ENCODE measurements around the gene MACO1. TPM values are rescaled to one million over a fixed set of nuclear protein-coding genes. Genes with fewer than 3 reads are reported as not detected.

Gene MACO1
- total and polyA plus RNA-seq, 9 of the 15 experiments (the other 6 are each of a cell fraction or from before 2014, with no cell fraction given), result 4.6 to 28.4 (median 21.7) TPM

DNA sequence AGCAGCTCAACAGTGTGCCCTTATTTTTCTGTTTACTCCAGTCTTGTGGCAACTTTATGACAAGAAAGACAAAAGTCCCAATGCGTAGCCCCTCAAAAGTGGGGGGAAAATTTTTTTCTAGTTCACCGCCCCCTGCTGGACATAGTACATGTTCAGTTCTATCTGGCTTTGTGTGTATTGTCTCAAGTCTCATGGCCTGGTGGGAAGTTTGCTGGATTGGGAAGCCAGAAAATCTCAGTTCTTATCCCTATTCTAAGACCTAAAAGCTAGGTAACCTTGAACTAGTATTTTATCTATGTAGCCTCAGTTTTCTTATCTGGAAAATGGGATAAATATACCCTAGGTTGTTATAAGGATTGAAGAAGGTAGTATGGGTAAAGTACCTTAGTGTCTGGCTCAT, 56.9 kb downstream of the MACO1 start (continued):
- TF ChIP-seq, protein P1, sequence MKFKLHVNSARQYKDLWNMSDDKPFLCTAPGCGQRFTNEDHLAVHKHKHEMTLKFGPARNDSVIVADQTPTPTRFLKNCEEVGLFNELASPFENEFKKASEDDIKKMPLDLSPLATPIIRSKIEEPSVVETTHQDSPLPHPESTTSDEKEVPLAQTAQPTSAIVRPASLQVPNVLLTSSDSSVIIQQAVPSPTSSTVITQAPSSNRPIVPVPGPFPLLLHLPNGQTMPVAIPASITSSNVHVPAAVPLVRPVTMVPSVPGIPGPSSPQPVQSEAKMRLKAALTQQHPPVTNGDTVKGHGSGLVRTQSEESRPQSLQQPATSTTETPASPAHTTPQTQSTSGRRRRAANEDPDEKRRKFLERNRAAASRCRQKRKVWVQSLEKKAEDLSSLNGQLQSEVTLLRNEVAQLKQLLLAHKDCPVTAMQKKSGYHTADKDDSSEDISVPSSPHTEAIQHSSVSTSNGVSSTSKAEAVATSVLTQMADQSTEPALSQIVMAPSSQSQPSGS (CRISPR knock-in tag; IDR thresholded peaks at IDR 0.05), result no peak
- TF ChIP-seq, protein P2, sequence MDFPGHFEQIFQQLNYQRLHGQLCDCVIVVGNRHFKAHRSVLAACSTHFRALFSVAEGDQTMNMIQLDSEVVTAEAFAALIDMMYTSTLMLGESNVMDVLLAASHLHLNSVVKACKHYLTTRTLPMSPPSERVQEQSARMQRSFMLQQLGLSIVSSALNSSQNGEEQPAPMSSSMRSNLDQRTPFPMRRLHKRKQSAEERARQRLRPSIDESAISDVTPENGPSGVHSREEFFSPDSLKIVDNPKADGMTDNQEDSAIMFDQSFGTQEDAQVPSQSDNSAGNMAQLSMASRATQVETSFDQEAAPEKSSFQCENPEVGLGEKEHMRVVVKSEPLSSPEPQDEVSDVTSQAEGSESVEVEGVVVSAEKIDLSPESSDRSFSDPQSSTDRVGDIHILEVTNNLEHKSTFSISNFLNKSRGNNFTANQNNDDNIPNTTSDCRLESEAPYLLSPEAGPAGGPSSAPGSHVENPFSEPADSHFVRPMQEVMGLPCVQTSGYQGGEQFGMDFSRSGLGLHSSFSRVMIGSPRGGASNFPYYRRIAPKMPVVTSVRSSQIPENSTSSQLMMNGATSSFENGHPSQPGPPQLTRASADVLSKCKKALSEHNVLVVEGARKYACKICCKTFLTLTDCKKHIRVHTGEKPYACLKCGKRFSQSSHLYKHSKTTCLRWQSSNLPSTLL (IDR thresholded peaks at IDR 0.05), result no peak
- TF ChIP-seq KAT7 (CRISPR knock-in tag; IDR thresholded peaks at IDR 0.05; ENCODE audit: borderline replicate concordance), result no peak
- TF ChIP-seq, protein P3, sequence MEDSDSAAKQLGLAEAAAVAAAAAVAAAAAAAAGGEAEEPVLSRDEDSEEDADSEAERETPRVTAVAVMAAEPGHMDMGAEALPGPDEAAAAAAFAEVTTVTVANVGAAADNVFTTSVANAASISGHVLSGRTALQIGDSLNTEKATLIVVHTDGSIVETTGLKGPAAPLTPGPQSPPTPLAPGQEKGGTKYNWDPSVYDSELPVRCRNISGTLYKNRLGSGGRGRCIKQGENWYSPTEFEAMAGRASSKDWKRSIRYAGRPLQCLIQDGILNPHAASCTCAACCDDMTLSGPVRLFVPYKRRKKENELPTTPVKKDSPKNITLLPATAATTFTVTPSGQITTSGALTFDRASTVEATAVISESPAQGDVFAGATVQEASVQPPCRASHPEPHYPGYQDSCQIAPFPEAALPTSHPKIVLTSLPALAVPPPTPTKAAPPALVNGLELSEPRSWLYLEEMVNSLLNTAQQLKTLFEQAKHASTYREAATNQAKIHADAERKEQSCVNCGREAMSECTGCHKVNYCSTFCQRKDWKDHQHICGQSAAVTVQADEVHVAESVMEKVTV (CRISPR knock-in tag; IDR thresholded peaks at IDR 0.05), result peak; percentile 14; the same call in 1 of the 2 replicates
- TF ChIP-seq ZFP1 (CRISPR knock-in tag; IDR thresholded peaks at IDR 0.05), result no peak
- no peak for TF ChIP-seq ZNF263 (CRISPR knock-in tag; IDR thresholded peaks at IDR 0.05; ENCODE audit: borderline replicate concordance)
- TF ChIP-seq, protein P4, sequence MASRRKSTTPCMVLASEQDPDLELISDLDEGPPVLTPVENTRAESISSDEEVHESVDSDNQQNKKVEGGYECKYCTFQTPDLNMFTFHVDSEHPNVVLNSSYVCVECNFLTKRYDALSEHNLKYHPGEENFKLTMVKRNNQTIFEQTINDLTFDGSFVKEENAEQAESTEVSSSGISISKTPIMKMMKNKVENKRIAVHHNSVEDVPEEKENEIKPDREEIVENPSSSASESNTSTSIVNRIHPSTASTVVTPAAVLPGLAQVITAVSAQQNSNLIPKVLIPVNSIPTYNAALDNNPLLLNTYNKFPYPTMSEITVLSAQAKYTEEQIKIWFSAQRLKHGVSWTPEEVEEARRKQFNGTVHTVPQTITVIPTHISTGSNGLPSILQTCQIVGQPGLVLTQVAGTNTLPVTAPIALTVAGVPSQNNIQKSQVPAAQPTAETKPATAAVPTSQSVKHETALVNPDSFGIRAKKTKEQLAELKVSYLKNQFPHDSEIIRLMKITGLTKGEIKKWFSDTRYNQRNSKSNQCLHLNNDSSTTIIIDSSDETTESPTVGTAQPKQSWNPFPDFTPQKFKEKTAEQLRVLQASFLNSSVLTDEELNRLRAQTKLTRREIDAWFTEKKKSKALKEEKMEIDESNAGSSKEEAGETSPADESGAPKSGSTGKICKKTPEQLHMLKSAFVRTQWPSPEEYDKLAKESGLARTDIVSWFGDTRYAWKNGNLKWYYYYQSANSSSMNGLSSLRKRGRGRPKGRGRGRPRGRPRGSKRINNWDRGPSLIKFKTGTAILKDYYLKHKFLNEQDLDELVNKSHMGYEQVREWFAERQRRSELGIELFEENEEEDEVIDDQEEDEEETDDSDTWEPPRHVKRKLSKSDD (conservative IDR thresholded peaks at IDR 0.05; ENCODE audit: low read length), result no peak
- TF ChIP-seq, protein P5, sequence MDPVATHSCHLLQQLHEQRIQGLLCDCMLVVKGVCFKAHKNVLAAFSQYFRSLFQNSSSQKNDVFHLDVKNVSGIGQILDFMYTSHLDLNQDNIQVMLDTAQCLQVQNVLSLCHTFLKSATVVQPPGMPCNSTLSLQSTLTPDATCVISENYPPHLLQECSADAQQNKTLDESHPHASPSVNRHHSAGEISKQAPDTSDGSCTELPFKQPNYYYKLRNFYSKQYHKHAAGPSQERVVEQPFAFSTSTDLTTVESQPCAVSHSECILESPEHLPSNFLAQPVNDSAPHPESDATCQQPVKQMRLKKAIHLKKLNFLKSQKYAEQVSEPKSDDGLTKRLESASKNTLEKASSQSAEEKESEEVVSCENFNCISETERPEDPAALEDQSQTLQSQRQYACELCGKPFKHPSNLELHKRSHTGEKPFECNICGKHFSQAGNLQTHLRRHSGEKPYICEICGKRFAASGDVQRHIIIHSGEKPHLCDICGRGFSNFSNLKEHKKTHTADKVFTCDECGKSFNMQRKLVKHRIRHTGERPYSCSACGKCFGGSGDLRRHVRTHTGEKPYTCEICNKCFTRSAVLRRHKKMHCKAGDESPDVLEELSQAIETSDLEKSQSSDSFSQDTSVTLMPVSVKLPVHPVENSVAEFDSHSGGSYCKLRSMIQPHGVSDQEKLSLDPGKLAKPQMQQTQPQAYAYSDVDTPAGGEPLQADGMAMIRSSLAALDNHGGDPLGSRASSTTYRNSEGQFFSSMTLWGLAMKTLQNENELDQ (CRISPR knock-in tag; IDR thresholded peaks at IDR 0.05; ENCODE audit: borderline replicate concordance), result no peak
- TF ChIP-seq TRIM24 (IDR thresholded peaks at IDR 0.05), result no peak
- no peak for TF ChIP-seq POLR3G (IDR thresholded peaks at IDR 0.05; ENCODE audit: extremely low read depth, insufficient read length, insufficient replicate concordance)
- TF ChIP-seq, protein P6, sequence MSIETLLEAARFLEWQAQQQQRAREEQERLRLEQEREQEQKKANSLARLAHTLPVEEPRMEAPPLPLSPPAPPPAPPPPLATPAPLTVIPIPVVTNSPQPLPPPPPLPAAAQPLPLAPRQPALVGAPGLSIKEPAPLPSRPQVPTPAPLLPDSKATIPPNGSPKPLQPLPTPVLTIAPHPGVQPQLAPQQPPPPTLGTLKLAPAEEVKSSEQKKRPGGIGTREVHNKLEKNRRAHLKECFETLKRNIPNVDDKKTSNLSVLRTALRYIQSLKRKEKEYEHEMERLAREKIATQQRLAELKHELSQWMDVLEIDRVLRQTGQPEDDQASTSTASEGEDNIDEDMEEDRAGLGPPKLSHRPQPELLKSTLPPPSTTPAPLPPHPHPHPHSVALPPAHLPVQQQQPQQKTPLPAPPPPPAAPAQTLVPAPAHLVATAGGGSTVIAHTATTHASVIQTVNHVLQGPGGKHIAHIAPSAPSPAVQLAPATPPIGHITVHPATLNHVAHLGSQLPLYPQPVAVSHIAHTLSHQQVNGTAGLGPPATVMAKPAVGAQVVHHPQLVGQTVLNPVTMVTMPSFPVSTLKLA (conservative IDR thresholded peaks at IDR 0.05), result no peak
- TF ChIP-seq, protein P7, sequence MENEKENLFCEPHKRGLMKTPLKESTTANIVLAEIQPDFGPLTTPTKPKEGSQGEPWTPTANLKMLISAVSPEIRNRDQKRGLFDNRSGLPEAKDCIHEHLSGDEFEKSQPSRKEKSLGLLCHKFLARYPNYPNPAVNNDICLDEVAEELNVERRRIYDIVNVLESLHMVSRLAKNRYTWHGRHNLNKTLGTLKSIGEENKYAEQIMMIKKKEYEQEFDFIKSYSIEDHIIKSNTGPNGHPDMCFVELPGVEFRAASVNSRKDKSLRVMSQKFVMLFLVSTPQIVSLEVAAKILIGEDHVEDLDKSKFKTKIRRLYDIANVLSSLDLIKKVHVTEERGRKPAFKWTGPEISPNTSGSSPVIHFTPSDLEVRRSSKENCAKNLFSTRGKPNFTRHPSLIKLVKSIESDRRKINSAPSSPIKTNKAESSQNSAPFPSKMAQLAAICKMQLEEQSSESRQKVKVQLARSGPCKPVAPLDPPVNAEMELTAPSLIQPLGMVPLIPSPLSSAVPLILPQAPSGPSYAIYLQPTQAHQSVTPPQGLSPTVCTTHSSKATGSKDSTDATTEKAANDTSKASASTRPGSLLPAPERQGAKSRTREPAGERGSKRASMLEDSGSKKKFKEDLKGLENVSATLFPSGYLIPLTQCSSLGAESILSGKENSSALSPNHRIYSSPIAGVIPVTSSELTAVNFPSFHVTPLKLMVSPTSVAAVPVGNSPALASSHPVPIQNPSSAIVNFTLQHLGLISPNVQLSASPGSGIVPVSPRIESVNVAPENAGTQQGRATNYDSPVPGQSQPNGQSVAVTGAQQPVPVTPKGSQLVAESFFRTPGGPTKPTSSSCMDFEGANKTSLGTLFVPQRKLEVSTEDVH (IDR thresholded peaks at IDR 0.05; ENCODE audit: low read depth, partially characterized antibody), result no peak

All from K562 (cell line).